PC-3 (cell line): ENCODE results near the gene CD300LD.
"Not testable (repeated sequence)": the region's sequence is repeated elsewhere in the genome, so short reads cannot be mapped to it uniquely, and the experiment has no call there.

Source experiments
- EZH2 ChIP-seq: fragments of 300-600 bp; sonication (generic); IDR thresholded peaks from one replicate; pipeline ENCODE4 v1.6.1; 2017; ENCODE audit warnings: antibody characterized with exemption, mild to moderate bottlenecking, low read length; ENCODE audit not compliant: unreplicated experiment
- EZH2phosphoT487 ChIP-seq: fragments of 300-600 bp; sonication (generic); IDR thresholded peaks from 2 replicates; pipeline ENCODE4 v1.6.1; 2018; ENCODE audit warnings: mild to moderate bottlenecking, antibody characterized with exemption, low read length, borderline replicate concordance
- TF ChIP-seq, protein P1 (sequence below): fragments of 300-600 bp; sonication (generic); conservative IDR thresholded peaks from 2 replicates; pipeline ENCODE4 v1.5.1; 2017; ENCODE audit warnings: antibody characterized with exemption, low read depth, mild to moderate bottlenecking, low read length

GRCh38 chr17:74630251-74630650 lies 38.2 kb upstream of the CD300LD start:
- TF ChIP-seq, protein P1, sequence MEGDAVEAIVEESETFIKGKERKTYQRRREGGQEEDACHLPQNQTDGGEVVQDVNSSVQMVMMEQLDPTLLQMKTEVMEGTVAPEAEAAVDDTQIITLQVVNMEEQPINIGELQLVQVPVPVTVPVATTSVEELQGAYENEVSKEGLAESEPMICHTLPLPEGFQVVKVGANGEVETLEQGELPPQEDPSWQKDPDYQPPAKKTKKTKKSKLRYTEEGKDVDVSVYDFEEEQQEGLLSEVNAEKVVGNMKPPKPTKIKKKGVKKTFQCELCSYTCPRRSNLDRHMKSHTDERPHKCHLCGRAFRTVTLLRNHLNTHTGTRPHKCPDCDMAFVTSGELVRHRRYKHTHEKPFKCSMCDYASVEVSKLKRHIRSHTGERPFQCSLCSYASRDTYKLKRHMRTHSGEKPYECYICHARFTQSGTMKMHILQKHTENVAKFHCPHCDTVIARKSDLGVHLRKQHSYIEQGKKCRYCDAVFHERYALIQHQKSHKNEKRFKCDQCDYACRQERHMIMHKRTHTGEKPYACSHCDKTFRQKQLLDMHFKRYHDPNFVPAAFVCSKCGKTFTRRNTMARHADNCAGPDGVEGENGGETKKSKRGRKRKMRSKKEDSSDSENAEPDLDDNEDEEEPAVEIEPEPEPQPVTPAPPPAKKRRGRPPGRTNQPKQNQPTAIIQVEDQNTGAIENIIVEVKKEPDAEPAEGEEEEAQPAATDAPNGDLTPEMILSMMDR, result not testable (repeated sequence)
- TF ChIP-seq EZH2, EZH2phosphoT487: not testable (repeated sequence)
